ENCODE results near the gene TNFRSF14. TPM values are rescaled to one million over a fixed set of nuclear protein-coding genes. Genes with fewer than 3 reads are reported as not detected.
"Not testable (repeated sequence)": the region's sequence is repeated elsewhere in the genome, so short reads cannot be mapped to it uniquely, and the experiment has no call there.

The TNFRSF14 gene
- polyA plus RNA-seq, 1 donor from 2014 or later = 63.3 TPM

DNA sequence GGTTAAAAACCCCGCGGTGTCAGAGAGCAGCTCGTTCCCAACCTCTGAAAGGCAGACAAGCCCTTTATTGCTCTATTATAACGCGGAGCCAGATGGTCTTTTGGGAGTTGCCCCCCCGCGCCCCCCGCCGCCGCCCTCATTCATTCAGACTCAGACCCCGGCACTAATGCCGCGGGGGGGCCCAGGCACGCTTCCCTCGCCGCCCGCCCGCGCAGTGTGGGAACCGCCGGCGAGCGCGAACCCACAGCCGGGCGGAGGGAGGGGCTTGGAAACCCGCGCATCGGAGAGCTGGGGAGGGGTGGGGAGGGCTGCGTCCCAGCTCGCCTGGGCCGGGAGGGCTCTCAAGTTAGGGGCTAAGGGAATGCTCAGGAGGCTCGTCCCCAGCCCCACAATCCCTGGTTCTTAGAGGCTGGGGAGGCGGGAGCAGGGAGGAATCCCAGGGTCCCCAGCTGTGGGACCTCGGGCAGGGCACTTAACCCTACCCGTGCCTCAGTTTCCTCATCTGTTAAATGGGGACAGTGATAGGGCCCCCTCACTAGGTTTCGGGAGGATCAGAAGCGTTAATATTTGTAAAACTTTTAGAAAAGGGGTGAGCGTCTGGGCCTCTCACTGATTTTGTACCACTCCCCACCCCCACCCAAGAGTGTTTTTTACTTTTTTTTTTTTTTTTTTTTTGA is 15.2 kb upstream of the TNFRSF14 start:
- Mint-ChIP-seq H3K4me3 (peak overlapping the region in 1 of 4 donors; percentile 51), H3K9me3 (no peaks in the 10 kb centered on the region), H3K36me3 (no peaks in the 10 kb centered on the region), H3K27me3 (peaks cover 6% of the 10 kb centered on the region), H3K27ac (no peak overlapping the region), H3K4me1 (no peaks in the 10 kb centered on the region)

- H3K9me3 Mint-ChIP-seq = no peaks in the 10 kb centered on the region
- peak overlapping the region in 2 of 4 donors; percentile 9 to 51 for H3K4me3 Mint-ChIP-seq
- peaks cover 6% of the 10 kb centered on the region for H3K27me3 Mint-ChIP-seq
- no peaks in the 10 kb centered on the region for H3K36me3 Mint-ChIP-seq
- H3K4me1 Mint-ChIP-seq = no peaks in the 10 kb centered on the region
- peak overlapping the region in 1 of 3 donors; percentile 73 for H3K27ac Mint-ChIP-seq
These were observed 14.4 kb upstream of the TNFRSF14 start for GRCh38 chr1:2541619-2542245.

DNA sequence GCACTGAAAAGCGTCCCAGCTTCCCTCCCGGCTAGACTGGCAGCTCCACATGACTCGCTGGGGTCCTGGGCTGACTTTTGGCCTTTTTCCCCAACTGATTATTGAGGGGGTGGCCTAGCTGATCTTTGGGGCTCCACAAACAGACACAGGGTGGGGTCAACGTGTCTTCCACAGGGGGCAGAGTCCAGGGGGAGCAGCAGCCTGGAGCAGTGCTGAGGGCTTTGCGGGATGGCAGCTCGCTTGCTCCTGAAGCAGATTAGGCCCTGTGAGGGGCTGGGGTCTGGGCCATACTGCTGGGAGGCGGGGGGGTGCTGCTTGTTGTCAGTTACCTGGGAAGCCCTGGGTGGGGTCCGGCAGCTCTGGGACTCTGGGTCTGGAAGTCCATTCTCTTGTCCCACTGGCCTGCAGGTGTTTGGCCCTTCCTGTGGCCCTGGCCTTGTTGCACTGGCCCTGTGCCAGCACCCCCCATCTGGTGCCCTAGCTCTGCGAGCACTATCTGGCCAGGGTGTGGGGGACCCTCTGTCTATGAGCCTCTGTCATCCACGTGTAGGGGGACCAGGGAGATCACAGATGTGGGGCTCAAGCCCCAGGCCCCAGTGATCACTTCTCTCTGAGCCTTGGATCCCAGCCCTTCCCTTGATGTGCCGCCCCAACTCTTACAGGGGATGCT is 13.8 kb upstream of the TNFRSF14 start:
- Mint-ChIP-seq H3K4me3 (no peak overlapping the region), H3K27me3 (peaks cover 6% of the 10 kb centered on the region), H3K9me3 (no peaks in the 10 kb centered on the region), H3K27ac (peak overlapping the region in 1 of 3 donors; percentile 73), H3K4me1 (peaks cover 0 to 2% (median 0%) of the 10 kb centered on the region in 3 donors), H3K36me3 (no peaks in the 10 kb centered on the region)

DNA sequence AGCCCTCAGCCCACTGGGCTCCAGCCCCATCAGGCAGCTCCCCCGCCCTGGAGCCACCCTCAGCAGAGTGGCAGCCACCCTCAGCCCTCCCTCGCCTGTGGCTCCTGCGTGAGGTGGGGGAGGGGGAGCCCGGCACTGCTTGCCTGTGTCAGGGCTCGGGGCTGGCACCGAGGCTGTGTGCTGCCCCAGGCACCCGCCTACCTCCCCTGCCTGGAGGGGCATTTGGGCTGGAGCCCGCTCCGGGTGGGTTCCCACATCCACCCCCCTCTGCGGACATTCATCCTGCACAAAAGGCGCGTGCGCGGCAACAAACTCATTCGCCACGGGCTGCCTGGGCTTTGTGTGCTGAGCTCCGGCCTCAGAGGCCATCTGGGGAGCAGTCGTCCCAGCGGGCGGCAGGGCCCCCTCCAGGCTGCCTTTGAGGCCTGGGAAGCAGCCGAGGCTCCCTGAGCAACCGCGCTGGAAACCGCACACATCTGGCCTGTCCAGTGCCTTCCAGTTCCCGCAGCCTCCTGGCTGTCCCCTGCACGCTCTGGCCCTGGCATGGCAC is 12.6 kb upstream of the TNFRSF14 start:
- no peaks in the 10 kb centered on the region for H3K36me3 Mint-ChIP-seq
- H3K27ac Mint-ChIP-seq = no peak overlapping the region
- no peak overlapping the region for H3K4me3 Mint-ChIP-seq
- H3K9me3 Mint-ChIP-seq = no peaks in the 10 kb centered on the region
- peaks cover 0 to 9% (median 2%) of the 10 kb centered on the region in 3 donors for H3K4me1 Mint-ChIP-seq
- H3K27me3 Mint-ChIP-seq = peaks cover 6% of the 10 kb centered on the region

GRCh38 chr1:2544093-2544874 is 11.9 kb upstream of the TNFRSF14 start:
- no peaks in the 10 kb centered on the region for H3K36me3 Mint-ChIP-seq
- H3K27ac Mint-ChIP-seq = peak overlapping the region in 1 of 3 donors; percentile 98
- peaks cover 0 to 12% (median 2%) of the 10 kb centered on the region in 3 donors for H3K4me1 Mint-ChIP-seq
- no peaks in the 10 kb centered on the region for H3K9me3 Mint-ChIP-seq
- H3K4me3 Mint-ChIP-seq = peak overlapping the region in 2 of 4 donors; percentile 23 to 57
- H3K27me3 Mint-ChIP-seq = peaks cover 6% of the 10 kb centered on the region

GRCh38 chr1:2544875-2545640 is 11.1 kb upstream of the TNFRSF14 start:
- H3K4me3 Mint-ChIP-seq = peak overlapping the region in 3 of 4 donors; percentile 45 to 57 (median 57)
- no peaks in the 10 kb centered on the region for H3K36me3 Mint-ChIP-seq
- no peaks in the 10 kb centered on the region for H3K9me3 Mint-ChIP-seq
- H3K27me3 Mint-ChIP-seq = peaks cover 6% of the 10 kb centered on the region
- H3K4me1 Mint-ChIP-seq = peaks cover 2 to 12% (median 4%) of the 10 kb centered on the region in 3 donors
- peak overlapping the region in 1 of 3 donors; percentile 98 for H3K27ac Mint-ChIP-seq

- H3K27me3 Mint-ChIP-seq = peaks cover 6% of the 10 kb centered on the region
- peak overlapping the region; percentile 88 to 98 (median 94) for H3K4me3 Mint-ChIP-seq
- H3K36me3 Mint-ChIP-seq = no peaks in the 10 kb centered on the region
- no peaks in the 10 kb centered on the region for H3K9me3 Mint-ChIP-seq
- H3K4me1 Mint-ChIP-seq = peaks cover 8 to 12% (median 10%) of the 10 kb centered on the region in 3 donors
- H3K27ac Mint-ChIP-seq = peak overlapping the region; percentile 98 to 99 (median 99)
These were observed 10.2 kb upstream of the TNFRSF14 start for GRCh38 chr1:2545754-2546514.

- H3K9me3 Mint-ChIP-seq = no peaks in the 10 kb centered on the region
- H3K4me1 Mint-ChIP-seq = peaks cover 8 to 14% (median 12%) of the 10 kb centered on the region in 3 donors
- peaks cover 3% of the 10 kb centered on the region for H3K27me3 Mint-ChIP-seq
- H3K36me3 Mint-ChIP-seq = no peaks in the 10 kb centered on the region
- peak overlapping the region; percentile 88 to 98 (median 94) for H3K4me3 Mint-ChIP-seq
- H3K27ac Mint-ChIP-seq = peak overlapping the region; percentile 98 to 99 (median 99)
These were observed 9.5 kb upstream of the TNFRSF14 start for GRCh38 chr1:2546515-2547209.

DNA sequence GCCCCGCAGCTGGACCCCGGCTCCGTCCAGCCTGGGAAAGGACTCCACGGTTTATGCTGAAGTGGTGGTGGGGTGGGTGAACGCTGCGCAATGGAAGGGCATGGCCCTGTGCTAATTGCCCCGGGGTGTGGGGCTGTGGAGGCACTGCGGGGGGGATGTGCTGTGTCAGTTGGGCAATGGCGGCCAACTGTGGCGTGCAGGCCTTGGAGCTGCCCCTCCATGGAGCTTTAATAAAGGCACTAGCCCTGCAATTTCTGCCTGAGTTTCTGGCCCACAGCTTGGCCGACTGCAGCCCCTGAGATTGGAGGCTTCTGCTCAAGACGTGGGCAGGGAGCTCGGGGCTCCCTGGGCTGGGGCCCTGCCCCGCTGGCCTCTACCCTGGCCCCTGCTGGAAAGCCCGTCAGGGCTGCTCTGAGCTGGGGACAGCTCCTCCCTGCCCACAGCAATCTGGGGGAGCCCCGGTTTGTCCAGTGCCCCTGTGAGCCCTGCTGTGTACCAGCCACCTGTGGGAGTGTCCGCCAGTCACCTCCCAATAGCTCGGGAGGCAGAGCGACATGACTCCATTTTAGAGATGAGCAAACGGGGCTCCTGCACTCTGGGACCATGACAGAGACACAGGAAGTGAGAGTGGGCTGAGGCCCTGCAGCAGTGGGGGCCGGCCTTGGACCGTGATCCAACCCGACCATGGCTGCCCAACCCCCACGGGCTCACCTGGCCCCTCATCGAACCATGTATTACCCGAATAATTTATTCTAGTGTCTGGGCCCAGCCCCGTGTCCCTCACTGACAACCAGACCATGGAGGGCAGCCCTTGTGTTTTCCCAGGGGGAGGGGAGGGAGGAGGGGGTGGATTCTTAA is 8.7 kb upstream of the TNFRSF14 start:
- Mint-ChIP-seq H3K4me1 (peaks cover 8 to 14% (median 12%) of the 10 kb centered on the region in 3 donors), H3K27ac (peak overlapping the region; percentile 98 to 99 (median 99)), H3K9me3 (no peaks in the 10 kb centered on the region), H3K4me3 (peak overlapping the region; percentile 88 to 98 (median 94)), H3K27me3 (no peaks in the 10 kb centered on the region), H3K36me3 (no peaks in the 10 kb centered on the region)

DNA sequence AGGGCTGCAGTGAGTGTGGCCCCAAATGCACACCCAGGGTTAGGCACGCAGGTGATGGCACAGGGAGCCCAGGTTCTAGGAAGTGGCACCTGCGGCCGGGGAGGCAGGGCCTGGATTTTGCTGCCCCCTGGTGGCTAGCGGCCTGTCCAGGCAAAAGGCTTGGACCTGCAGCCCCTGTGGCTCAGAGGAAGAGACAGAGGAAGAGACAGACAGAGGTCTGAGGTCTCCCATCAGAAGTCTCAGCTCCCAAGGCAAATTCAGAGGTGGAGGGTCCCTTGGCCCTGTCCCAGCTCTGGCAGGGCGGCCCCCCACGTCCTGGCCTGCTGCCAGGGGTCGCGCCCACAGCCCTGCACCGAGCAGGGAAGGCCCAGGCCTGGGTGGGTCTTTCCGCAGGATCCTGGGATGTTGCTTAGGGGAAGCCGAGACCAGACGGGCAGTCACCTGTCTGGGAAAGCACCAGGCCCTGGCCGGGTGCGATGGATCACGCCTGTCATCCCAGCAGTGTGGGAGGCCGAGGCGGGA is 8.0 kb upstream of the TNFRSF14 start:
- Mint-ChIP-seq H3K27ac (peak overlapping the region; percentile 98 to 99 (median 99)), H3K4me3 (peak overlapping the region; percentile 88 to 98 (median 94)), H3K9me3 (no peaks in the 10 kb centered on the region), H3K4me1 (peaks cover 8 to 14% (median 12%) of the 10 kb centered on the region in 3 donors), H3K27me3 (no peaks in the 10 kb centered on the region), H3K36me3 (no peaks in the 10 kb centered on the region)

DNA sequence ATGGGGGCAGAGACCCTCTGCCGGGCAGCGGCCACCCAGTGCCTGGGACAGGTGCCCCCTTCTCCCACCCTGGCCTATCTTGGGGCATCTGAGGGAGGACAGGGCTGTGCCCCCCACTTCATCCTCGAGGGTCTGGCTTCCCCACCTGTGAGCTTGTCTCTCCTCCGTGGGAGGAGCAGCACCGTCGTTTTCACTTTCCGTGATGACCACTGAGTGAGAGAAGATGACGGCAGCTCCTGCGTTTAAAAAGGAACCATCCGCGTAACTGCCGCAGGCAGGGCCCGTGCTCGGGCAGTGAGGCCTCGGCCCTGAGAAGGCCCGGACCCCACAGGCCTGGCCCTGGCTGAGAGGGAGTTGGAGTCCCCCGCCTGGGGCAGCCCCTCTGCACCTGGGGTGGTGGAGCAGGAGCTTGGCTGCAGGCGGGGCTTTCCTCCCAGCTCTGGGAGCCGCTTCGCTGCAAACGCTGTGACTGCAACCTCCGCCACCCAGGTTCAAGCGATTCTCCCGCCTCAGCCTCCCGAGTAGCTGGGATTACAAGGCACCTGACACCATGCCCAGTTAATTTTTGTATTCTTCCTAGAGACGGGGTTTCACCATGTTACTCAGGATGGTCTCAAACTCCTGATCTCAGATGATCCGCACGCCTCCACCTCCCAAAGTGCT is 6.7 kb upstream of the TNFRSF14 start:
- peak overlapping the region; percentile 98 to 99 (median 99) for H3K27ac Mint-ChIP-seq
- not testable (repeated sequence) for H3K9me3 Mint-ChIP-seq, H3K27me3 Mint-ChIP-seq, H3K36me3 Mint-ChIP-seq
- peaks cover 8 to 14% (median 12%) of the 10 kb centered on the region in 3 donors for H3K4me1 Mint-ChIP-seq
- peak overlapping the region; percentile 88 to 98 (median 94) for H3K4me3 Mint-ChIP-seq
